GM12891 (cell line): ENCODE data around the gene TAF4.
"Not testable (repeated sequence)": the region's sequence is repeated elsewhere in the genome, so short reads cannot be mapped to it uniquely, and the experiment has no call there.

Source experiments
- POLR2A ChIP-seq: IDR thresholded peaks from 2 replicates; pipeline ENCODE4 v1.6.1; 2011; ENCODE audit warnings: low read depth, low read length, control low read depth
- POLR2AphosphoS5 ChIP-seq: IDR thresholded peaks from 2 replicates; pipeline ENCODE4 v1.6.1; 2011; ENCODE audit warnings: low read depth, low read length, control low read depth
- POU2F2 ChIP-seq: IDR thresholded peaks from 2 replicates; pipeline ENCODE4 v1.6.1; 2011; ENCODE audit warnings: low read depth, mild to moderate bottlenecking, control low read depth, low read length, moderate library complexity
- SPI1 ChIP-seq: IDR thresholded peaks from 2 replicates; pipeline ENCODE4 v1.6.1; 2011; ENCODE audit warnings: low read depth, low read length, control low read depth
- TAF1 ChIP-seq: IDR thresholded peaks from 2 replicates; pipeline ENCODE4 v1.6.1; 2011; ENCODE audit warnings: low read depth, low read length, control low read depth

DNA sequence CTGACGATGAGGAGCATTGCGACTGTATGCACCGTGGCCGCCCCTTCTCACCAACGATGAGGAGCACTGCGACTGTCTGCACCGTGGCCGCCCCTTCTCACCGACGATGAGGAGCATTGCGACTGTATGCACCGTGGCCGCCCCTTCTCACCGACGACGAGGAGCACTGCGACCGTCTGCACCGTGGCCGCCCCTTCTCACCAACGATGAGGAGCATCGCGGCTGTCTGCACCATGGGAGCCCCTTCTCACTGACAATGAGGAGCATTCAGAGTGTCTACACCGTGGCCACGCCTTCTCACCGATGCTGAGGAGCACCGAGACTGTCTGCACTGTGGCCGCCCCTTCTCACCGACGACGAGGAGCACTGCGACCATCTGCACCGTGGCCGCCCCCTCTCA is 120.7 kb downstream of the TAF4 start:
- TF ChIP-seq SPI1, POLR2A, POLR2AphosphoS5, TAF1, POU2F2: not testable (repeated sequence)
